Stimulated activated CD8-positive, alpha-beta memory T cell treated with anti-CD3 and anti-CD28 coated beads, Interleukin-7, amount 100 ng/mL, for 1 hour (primary cell): ENCODE results near the gene MEST.
A peak's percentile ranks its signal among the peaks of the same experiment; 100 is the strongest.
"Not testable (repeated sequence)": the region's sequence is repeated elsewhere in the genome, so short reads cannot be mapped to it uniquely, and the experiment has no call there.

Experiments
- DNase-seq, 2 donors: peaks; one replicate each; pipeline ENCODE4 v3.0.0-alpha.2; 2020; ENCODE audit warnings: low read depth in 2 of 2

MEST gene

DNA sequence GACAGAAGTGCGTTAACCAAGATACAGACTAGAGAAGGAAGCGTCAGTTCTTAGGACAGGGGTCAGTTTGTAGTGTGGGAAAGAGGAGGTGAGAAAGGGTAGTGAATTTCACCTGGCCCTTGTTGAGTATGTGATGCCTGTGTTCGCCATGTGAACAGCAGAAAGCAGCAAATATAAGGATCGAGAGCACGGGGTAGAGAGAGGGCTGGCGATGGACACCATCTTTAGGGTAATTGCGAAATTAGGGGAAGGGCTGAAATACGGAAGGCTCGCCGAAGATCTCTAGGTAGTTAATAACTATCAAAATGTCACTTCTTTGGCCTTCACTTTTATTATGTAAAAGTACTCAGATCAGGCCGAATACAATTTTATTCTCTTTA lies 6.2 kb upstream of the MEST start:
- DNase-seq: no peak

DNA sequence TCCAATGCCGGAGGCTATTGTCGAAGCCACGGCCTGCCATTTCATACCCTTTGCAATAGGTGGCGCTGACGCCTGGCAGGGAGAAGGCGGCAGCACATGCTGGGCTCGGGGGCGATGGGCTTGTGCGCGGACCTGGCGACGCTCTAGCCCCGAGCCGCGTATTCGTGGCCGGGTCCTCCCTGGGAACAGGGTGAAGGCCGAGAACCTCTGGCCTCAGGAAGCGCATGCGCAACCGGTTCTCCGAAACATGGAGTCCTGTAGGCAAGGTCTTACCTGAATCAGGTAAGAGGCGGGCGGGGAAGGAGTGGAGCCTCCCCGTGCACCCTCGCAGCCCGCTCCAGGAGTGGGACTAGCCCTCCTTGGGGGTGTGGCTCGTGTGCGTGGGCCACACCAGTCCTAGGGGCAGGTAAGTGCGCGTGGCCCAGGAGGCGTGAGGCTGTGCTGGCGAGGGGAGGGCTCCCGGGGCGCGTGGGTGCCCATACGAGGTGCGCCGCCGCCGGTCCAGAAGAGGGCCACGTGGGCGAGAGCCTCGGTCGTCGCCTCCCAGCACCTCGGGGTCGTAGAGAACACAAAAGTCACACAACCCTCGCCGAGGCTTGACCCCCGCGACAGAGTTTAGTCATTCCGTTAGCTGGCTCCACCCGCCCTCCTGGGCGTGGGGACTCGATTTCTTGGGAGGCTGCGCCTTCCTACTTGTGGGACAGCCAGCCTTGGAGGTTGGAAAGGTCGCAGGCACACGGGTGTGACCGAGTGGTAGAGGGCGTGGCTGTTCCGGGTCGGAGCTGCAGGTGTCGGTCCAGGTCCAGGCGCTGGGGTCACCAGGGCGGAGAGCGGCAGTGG lies 5.6 kb upstream of the MEST start:
- DNase-seq: peak in 1 of 2 donors; percentile 23

DNA sequence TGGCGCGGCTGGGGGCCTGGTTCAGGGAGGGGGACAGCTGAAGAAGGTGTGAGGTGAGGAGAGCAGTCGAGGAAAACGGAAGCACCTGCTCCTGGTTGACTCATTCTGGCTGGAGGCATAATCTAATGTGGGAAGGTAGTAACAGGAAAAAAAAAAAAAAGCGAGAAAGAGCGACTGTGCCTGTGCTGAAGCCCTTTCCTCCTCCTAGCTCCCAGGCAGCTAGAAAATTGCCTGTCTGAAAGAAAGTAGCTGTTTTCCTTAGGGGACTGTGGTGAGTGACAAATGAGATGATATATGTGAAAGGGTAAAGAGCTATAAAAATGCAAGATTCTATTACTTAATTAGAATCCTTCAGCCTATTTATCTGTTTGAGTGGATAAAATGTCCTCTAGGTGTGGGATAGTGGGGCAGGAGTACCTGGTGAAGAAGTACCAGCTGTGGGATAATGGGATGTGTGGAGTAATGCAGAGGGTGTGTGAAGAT lies 4.9 kb upstream of the MEST start:
- no peak for DNase-seq

DNA sequence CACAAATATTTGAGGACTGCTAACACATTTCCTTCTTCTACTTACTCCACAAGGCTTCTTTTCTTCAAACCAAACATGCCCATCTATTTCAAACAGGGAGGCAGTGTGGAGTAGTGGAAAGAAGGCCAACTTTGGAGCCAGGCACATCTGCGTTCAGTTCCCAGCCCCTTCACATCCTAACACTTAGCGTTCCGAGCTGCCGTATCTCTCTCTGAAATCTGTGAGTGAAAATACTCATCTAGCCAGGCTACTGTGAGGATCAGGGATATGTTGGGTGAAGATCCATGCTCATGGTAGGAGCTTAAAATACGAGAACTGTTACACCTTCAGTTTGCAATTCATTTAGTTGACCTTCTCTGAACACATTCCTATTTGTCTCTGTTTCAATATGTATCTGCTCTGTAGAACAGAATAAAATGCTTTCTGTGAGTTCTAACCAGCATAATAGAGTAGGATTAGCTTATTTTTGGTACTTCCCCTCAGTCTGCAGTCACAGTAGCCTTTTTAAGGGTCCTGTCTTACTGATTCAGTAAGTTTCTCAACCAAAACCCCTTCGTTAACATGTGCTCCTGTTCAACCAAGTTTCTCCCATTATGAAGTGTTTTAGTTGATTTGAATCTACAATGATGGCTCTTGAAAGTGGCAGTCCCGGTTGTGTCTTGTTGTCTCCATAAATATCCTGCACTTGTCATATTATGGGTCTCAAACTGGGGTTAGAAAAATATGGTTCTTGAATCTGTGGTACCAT lies 3.3 kb upstream of the MEST start:
- no peak for DNase-seq

DNA sequence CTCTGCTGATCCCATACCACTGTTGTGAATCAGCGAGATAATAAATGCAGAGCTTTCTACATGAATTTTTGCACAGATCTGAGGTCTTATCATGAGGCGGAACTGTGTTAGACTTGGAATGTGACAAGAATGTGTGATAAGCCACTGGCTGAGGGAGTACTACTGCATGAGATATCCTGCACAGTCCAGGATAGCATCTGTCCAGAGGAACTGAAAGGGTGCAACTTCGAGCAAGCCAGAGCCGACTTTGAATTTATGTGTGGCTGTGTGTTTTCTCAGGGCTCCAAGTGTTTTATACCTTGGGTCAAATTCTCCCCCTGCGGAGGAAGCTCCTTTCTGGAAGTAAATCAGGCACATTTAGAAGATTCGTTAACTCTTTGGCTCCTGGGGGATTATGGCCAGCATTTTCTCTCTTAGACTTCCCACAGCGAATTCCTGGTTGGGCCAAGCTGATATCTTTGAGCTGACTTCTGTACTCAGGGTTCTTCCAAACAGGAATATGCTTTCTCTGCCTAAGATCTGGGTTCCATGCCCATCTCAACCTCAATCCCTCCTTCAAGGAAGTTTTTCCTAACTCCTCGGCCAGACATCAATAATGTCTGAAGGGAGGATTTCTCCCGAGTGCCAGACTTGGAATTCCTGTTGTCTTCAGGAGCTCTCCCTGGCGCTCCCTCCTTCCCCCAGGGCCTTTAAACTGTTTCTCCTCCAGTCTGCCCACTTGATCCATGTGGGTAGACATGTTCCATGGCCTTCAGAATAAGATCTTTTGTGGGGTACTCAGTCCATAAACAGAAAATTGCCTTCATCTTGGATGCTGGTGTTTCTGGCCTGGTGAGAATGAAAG lies 2.5 kb upstream of the MEST start:
- DNase-seq: no peak

DNA sequence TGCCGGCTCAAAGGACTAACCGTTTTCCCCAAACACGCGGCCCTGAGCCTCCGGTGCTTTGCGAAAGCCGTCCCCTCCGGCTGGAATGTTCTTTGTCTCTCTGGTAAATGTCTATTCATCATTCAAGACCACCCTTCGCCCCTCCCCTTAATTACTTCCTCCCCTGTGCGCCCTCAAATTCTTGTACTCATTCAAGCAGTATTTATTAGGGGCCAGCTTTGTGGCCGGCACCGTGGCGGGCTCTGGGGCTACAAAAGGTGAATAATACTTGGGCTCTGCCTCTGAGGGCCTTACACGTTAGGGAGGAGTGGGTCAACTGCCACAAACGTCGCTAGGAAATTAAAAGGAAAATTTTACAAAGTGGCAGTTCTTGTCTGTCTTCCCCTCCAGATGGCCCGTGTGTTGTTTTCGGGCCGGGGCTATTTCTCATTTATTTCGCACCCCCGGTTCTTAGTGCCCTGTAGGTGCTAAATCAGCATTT lies 1.5 kb upstream of the MEST start:
- no peak for DNase-seq

DNA sequence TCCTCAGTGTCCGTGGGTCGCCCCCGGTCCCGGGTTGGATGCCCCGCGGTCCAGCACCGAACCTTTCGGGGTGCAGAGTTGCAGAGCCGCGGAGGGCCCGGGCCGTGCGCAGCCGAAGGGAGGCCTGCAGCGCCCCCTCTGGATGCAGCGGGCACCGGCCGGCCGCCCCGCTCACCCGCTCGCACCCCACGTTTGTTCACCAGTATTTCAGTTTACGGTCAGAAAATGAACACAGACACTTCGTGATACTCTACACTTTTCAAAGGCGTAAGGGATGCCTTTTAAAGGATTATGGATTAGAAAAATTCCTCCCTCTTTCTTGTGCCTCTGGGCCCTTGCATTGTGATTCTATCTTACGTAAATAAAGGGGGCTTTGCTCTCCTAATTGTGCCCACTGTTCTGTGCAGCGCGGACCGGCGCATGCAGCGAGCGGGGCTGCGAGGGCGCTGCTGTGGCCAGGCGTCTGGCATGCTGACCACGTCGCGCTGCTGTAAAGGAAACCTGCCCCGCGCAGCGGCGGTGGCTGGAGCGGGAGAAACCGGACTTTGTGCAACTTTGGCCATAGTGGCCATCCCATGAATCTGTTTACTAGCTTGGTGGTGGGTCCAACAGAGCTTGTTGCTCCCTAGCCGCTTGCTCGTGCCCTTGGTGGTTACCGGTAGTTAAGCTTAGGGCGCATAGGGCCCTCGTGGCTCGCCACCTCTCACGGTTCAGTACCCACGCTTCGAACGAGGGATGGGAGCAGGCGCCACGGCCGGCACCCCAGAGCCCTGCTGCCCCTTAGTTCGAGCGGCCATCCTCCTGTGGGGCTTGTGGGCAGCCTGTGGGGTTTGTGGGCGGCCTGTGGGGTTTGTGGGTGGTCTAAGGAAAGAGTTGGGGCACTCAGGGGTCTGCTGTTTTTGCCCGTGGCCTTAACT lies 739 bp upstream of the MEST start:
- DNase-seq: peak in 1 of 2 donors; percentile 3

DNA sequence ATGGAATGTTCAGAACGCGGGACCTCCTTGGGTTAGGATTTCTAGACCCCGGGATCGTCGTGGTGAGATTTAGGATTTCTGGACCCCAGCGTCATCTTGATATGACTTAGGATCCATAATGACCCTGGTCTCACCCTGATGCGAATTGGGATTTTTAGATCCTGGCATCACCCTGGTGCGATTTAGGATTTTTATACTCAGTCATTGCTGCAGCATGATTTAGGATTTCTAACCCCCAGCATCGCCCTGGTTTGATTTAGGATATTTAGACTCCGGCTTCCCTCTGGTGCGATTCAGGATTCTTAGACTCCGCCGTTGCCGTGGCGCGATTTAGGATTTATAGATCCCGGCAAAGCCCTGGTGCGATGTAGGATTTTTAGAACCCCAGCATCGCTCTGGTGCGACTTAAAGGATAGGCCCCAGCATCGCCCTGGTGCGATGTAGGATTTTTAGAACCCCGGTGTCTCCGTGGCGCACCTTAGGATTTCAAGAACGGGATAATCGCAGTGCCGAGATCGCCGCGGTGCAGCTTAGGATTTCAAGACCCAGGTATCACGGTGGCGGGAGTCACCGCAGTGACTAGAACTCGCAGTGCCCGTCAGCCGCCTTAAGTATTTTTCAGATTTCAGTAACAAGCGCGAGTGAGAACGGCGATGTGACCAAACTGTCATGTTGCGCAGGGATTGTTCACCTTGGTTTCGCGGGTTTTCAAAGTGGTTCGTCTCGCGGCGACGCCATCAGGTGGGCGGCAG lies 814 bp downstream of the MEST start:
- no peak for DNase-seq

DNA sequence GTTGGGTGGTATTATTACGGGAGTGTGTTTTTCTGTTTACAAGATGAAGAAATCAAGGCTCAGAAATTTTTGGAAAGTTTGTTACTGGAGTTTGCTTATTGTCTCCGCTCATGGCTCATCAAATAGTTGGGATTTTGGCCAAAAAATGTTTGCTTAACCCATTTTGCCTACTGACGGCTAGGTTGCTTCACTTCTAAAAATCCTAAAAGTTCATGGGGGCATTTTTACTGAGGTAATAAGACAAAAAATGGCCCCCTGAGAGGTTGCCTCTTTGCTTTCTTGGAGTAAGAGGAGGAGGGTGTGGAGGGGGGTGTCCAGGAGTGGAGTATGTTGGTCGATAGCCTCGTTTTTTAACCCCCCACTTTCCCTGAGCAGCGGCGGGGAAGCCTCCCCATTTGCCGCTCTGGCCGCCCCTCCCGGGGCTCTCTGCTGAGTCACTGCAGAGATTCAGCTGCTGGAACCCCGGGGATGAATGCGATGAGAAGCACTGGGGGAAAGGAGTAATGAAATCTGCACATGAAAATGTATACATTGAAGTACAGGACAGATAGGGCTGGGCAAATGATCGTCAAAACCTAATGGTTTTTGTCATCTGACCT lies 1.5 kb downstream of the MEST start:
- DNase-seq: no peak

DNA sequence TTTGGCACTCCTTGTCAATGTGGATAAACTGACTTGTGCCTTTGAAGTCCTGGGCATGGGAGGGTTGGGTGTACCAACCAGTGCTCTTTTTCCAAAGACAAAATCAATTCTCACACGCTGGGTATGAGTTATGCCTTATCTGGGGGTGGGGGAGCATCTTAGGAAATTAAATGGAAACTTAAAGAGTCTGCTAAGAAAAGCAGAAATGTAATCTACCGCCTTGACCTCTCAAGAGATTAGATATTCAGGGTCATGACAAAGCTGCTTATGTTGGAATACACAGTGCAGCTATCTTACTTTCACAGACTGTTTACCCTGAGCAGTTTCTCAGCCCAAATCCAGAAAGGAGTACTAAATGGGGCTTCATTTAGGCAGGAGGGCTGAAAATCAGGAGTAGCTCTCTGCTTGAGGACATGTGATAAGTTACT lies 2.6 kb downstream of the MEST start:
- DNase-seq: no peak

DNA sequence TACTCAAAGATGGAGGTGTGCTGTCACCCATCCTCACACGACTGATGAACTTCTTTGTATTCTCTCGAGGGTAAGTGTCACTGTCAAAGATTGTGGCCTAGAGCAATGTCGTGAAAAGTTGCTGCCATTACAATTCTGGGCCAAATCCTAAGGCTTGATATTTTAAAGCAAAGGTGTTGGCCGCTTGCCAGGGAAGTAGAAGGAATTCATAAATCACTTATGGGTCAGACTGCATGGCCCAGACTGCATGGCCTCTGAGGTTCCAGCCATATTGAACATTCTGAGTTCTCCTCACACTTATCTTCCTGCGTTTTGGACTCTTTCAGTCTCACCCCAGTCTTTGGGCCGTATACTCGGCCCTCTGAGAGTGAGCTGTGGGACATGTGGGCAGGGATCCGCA lies 8.6 kb downstream of the MEST start:
- DNase-seq: no peak

DNA sequence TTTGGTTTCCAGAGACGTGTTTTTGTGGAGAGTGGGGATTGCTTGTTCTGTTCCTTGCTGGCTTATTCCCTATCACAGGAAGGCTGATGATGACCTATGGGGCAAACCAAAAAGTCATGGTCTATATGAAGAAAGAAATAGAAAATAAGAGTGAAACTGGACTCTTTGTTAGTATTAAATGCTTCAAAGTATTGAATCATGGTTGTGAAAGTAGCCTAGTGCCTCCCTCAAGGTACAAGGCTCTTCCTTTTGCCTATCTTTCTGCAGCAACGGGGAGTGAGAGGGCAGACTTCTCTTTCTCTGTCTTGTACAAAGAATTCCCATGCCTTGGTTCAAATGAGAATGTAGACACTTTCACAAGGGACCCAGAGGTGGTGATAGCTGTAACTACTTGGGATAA lies 9.0 kb downstream of the MEST start:
- no peak for DNase-seq

DNA sequence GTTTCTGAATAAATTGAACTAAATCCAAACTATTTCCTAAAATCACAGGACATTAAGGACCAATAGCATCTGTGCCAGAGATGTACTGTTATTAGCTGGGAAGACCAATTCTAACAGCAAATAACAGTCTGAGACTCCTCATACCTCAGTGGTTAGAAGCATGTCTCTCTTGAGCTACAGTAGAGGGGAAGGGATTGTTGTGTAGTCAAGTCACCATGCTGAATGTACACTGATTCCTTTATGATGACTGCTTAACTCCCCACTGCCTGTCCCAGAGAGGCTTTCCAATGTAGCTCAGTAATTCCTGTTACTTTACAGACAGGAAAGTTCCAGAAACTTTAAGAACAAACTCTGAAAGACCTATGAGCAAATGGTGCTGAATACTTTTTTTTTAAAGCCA lies 13.9 kb downstream of the MEST start:
- DNase-seq: no peak

DNA sequence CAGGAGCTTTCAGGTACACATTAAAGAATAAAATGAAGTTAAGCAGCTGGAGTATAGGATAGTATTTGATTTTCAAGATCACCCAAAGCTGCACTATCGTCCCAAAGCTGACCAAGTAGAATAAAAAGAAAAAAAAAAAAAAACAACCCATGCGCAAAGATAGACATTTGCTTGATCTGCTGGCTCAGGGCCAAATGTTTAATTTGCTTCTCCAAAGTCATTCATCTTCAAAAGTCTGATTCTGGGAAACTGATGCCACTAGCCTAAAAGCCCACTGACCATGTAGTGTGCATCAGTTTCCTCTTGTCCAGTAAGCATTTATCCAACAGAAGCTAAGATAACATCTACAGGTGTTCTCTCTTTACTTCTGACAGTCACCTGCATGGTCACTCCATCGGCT lies 14.5 kb downstream of the MEST start:
- DNase-seq: no peak

DNA sequence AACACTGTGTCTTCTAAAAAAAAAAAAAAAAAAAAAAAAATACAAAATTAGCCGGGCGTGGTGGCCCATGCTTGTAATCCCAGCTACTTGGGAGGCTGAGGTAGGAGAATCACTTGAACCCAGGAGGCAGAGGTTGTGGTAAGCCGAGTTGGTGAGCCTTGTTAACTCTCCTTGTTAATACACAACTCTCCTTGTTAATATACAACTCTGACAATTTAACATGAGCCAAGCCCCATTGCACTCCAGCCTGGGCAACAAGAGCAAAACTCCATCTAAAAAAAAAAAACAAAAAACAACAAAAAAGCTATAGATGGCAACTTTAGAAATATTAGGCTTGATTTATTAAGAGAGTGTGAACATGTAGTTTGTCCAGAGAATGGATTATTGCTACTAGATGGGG lies 20.2 kb downstream of the MEST start:
- not testable (repeated sequence) for DNase-seq

DNA sequence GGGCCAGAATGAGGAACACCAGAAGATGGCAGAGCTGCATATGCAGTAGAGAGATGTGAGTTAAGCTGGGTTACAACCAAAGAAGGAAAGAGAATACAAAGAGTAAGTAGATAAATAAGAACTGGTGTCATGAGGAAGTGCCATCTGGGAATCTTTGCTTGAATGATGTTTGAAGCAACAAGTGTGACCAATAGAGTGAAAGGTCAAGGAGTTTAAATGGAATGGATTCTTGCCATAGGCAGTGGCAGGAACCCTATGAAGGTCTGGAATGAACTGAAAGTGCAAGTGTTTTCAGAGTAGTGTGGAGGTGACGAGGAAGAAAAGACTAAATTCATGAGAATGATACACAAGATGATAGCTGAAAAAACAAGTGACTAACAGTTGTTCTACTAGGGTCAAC lies 21.6 kb downstream of the MEST start:
- no peak for DNase-seq

DNA sequence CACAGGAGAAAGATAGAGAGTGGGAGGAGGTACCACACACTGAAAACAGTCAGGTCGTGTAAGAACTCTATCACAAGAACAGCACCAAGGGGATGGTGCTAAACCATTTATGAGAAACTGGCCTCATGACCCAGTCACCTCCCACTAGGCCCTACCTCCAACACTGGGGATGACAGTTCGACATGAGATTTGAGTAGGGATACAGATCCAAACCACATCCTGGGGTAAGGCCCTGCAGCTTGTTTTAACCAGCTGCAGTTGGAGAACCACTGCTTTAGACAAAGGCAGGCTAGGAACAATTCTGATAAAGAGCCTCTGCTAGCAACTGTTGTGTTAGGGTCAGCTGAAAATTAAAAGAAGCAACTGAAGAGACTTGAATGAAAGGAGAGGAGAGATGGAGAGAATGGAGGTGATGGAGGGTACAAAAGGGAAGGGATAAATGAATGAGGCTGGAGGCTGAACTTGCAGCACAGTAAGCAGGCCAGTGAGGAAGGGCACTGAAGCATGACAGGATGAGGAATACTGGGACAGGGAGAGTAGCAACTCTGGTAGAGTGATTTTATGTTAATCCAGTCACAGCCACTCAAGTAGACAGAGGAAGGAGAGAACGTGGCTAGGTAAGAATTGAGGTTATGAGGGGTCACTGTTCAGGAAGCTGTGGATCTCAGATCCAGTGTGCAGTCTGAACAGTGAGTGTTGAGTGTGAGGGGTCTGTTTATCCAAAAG lies 23.6 kb downstream of the MEST start:
- DNase-seq: no peak

DNA sequence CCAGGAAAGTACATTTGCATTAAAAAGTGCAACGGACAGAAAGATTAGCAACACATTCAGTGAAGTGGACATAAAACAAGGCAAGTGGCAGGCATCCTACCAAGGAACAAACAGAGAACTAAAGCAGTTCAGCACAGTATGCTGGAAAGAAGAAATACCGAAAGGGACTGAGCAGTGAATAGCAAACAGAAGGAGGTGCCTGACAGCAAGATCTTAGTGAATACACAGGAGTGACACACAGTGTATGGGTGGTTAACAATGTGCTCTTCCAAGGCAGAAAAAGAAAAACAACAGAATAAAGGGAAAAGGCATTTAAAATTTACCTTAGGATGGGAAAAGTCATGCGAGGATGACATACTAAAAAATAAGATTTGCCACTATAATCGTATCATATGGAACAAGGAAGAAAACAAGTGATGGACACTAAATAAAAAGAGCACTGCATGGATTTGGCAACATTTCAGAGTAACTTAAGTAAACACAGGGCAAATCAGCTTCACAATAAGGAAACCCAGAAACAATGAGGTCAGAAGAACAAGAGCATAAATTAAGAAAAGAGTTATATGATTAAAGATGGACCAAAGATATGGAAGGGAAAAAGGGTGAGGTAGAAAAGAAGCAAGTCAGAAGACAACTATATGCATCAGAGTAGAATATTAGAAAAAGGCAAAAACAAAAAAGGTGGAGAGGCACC lies 29.5 kb downstream of the MEST start:
- DNase-seq: no peak
